IMR-90 (cell line): ENCODE data around the gene LHFPL6. TPM values are rescaled to one million over a fixed set of nuclear protein-coding genes. Genes with fewer than 3 reads are reported as not detected.

Experiments used
- ATAC-seq: fragments of 200-7000 bp; cut with Tn5 transposase; 2 replicates; pipeline ENCODE4 v1.9.1; 2020; ENCODE audit warnings: low read depth, mild to moderate bottlenecking, moderate library complexity
- BruUV-seq: library from RNA; stranded (reverse); fragments of 400-500 nt; replicated peaks from 2 replicates; lab custom pipeline; 2021; lab: Mats Ljungman, UMichigan
- CTCF ChIA-PET: fragments of 300-600 bp; formaldehyde crosslinking; extraction: SDS; loops from one replicate; lab custom pipeline; 2021; ENCODE audit warnings: antibody characterized with exemption; lab: Yijun Ruan, JAX
- POLR2A ChIA-PET: fragments of 300-600 bp; sonication (Branson Sonifier 250); formaldehyde crosslinking; loops from one replicate; lab custom pipeline; 2022; ENCODE audit warnings: antibody characterized with exemption; ENCODE audit not compliant: unreplicated experiment; lab: Charles Lee
- DNase-seq: peaks from one replicate; pipeline ENCODE4 v3.0.0; 2013
- H2AFZ ChIP-seq: replicated peaks from 2 replicates; pipeline ENCODE3; 2013; ENCODE audit warnings: low read length, mild to moderate bottlenecking; ENCODE audit not compliant: poor library complexity
- H2AK5ac ChIP-seq: 2 replicates; pipeline ENCODE4 v1.6.1; 2013; ENCODE audit warnings: low read depth, low read length, inconsistent platforms
- H2AK9ac ChIP-seq: replicated peaks from 2 replicates; pipeline ENCODE3; 2013; ENCODE audit warnings: mild to moderate bottlenecking, low read depth, low read length, moderate library complexity; ENCODE audit not compliant: poor library complexity
- H2BK120ac ChIP-seq: 2 replicates; pipeline ENCODE4 v1.6.1; 2013; ENCODE audit warnings: low read depth, low read length, inconsistent platforms
- H2BK15ac ChIP-seq: 3 replicates; pipeline ENCODE4 v1.6.1; 2013; ENCODE audit warnings: low read depth, low read length, inconsistent platforms
- H2BK20ac ChIP-seq: 2 replicates; pipeline ENCODE4 v1.6.1; 2013; ENCODE audit warnings: low read depth, mild to moderate bottlenecking, inconsistent platforms, low read length, moderate library complexity
- H2BK5ac ChIP-seq: 2 replicates; pipeline ENCODE4 v1.6.1; 2013; ENCODE audit warnings: mild to moderate bottlenecking, low read depth, low read length, inconsistent platforms; ENCODE audit not compliant: poor library complexity, severe bottlenecking
- H3K14ac ChIP-seq: replicated peaks from 2 replicates; pipeline ENCODE4 v1.6.1; 2013; ENCODE audit warnings: low read depth, low read length, inconsistent platforms
- H3K18ac ChIP-seq: 2 replicates; pipeline ENCODE4 v1.6.1; 2013; ENCODE audit warnings: low read depth, low read length, control low read depth
- H3K23ac ChIP-seq: 2 replicates; pipeline ENCODE4 v1.6.1; 2013; ENCODE audit warnings: low read depth, low read length, inconsistent platforms
- H3K27ac ChIP-seq: 2 replicates; pipeline ENCODE4 v1.5.1; 2013; ENCODE audit warnings: mild to moderate bottlenecking, control low read depth, low read length; ENCODE audit not compliant: insufficient read depth
- H3K27me3 ChIP-seq: 2 replicates; pipeline ENCODE4 v1.6.1; 2013; ENCODE audit warnings: low read length; ENCODE audit not compliant: control insufficient read depth, insufficient read depth
- H3K36me3 ChIP-seq: 2 replicates; pipeline ENCODE4 v1.6.1; 2013; ENCODE audit warnings: low read length, mixed read lengths; ENCODE audit not compliant: control insufficient read depth, insufficient read depth
- H3K4ac ChIP-seq: 2 replicates; pipeline ENCODE4 v1.6.1; 2013; ENCODE audit warnings: low read depth, low read length, inconsistent platforms
- H3K4me1 ChIP-seq: 2 replicates; pipeline ENCODE4 v1.6.1; 2013; ENCODE audit warnings: low read length, mixed read lengths; ENCODE audit not compliant: control insufficient read depth, insufficient read depth
- H3K4me2 ChIP-seq: 2 replicates; pipeline ENCODE4 v1.6.1; 2013; ENCODE audit warnings: low read depth, mild to moderate bottlenecking, control low read depth, low read length, moderate library complexity
- H3K4me3 ChIP-seq: 2 replicates; pipeline ENCODE4 v1.5.1; 2013; ENCODE audit warnings: low read depth, mild to moderate bottlenecking, control low read depth, low read length, moderate library complexity; ENCODE audit not compliant: insufficient read depth
- H3K56ac ChIP-seq: 2 replicates; pipeline ENCODE4 v1.6.1; 2013; ENCODE audit warnings: low read length, inconsistent platforms; ENCODE audit not compliant: insufficient read depth; ENCODE audit errors: extremely low read depth
- H3K79me1 ChIP-seq, 2 experiments: 2 replicates each; pipeline ENCODE4 v1.6.1; 2013; ENCODE audit warnings: low read length in 2 of 2, inconsistent platforms in 1 of 2, low read depth in 1 of 2
- H3K9ac ChIP-seq: 2 replicates; pipeline ENCODE4 v1.6.1; 2013; ENCODE audit warnings: low read depth, low read length, control low read depth
- H3K9me1 ChIP-seq: 2 replicates; pipeline ENCODE4 v1.6.1; 2013; ENCODE audit warnings: low read length, inconsistent platforms; ENCODE audit not compliant: insufficient read depth
- H3K9me3 ChIP-seq: 2 replicates; pipeline ENCODE4 v1.6.1; 2013; ENCODE audit warnings: low read length; ENCODE audit not compliant: control insufficient read depth, insufficient read depth
- H4K20me1 ChIP-seq: 2 replicates; pipeline ENCODE4 v1.6.1; 2013; ENCODE audit warnings: low read length, inconsistent platforms; ENCODE audit not compliant: insufficient read depth
- H4K5ac ChIP-seq: 2 replicates; pipeline ENCODE4 v1.6.1; 2013; ENCODE audit warnings: mild to moderate bottlenecking, low read depth, low read length, control low read depth
- H4K8ac ChIP-seq, 2 experiments: 2 replicates each; pipeline ENCODE4 v1.6.1; 2013; ENCODE audit warnings: low read depth in 2 of 2, low read length in 2 of 2, control low read depth in 1 of 2, inconsistent platforms in 1 of 2
- H4K91ac ChIP-seq: 2 replicates; pipeline ENCODE4 v1.6.1; 2013; ENCODE audit warnings: low read depth, low read length, inconsistent platforms; ENCODE audit not compliant: insufficient read depth
- CTCF ChIP-seq: conservative IDR thresholded peaks from 2 replicates; pipeline ENCODE4 v1.5.1; 2012; ENCODE audit warnings: mild to moderate bottlenecking, low read depth, low read length, improper control_type of control experiment
- NFE2L2 ChIP-seq: fragments of 150-350 bp; IDR thresholded peaks from 2 replicates; pipeline ENCODE4 v1.6.1; 2016; ENCODE audit warnings: low read depth, mild to moderate bottlenecking, low read length
- RCOR1 ChIP-seq: IDR thresholded peaks from 2 replicates; pipeline ENCODE4 v1.6.1; 2012; ENCODE audit warnings: mild to moderate bottlenecking, low read length, improper control_type of control experiment; ENCODE audit not compliant: insufficient replicate concordance
- RFX5 ChIP-seq: IDR thresholded peaks from 2 replicates; pipeline ENCODE4 v1.8.0; 2012; ENCODE audit warnings: low read depth, mild to moderate bottlenecking, low read length, moderate library complexity
- WGBS, 2 experiments: methylation state at CpG; one replicate each; pipeline versions ENCODE4 v1.1.5 to v1.1.7; 2013; ENCODE audit warnings: missing lambda C conversion rate in 2 of 2; ENCODE audit not compliant: insufficient read length in 1 of 2; ENCODE audit errors: extremely low coverage in 2 of 2; 5-methylcytosine and 5-hydroxymethylcytosine counted together
- dilution Hi-C: fragments of 300-500 bp; cut with HindIII; formaldehyde crosslinking; loops from one replicate; pipeline ENCODE4 v1.14.3; 2018; ENCODE audit warnings: low sequenced_read_pairs; ENCODE audit not compliant: unreplicated experiment
- in situ Hi-C: fragments of 300-500 bp; cut with MboI; formaldehyde crosslinking; loops from 3 replicates; pipeline ENCODE4 v1.14.3; 2019; ENCODE audit warnings: low sequenced_read_pairs, inconsistent platforms, mixed read lengths
- intact Hi-C: fragments of 100-400 bp; cut with micrococcal nuclease; formaldehyde crosslinking; loops from 2 replicates; pipeline ENCODE4 v1.10.0; 2022
- polyA plus RNA-seq, 3 experiments: library from polyadenylated mRNA; depleted of rRNA; stranded (reverse); fragments of >200 nt; gene quantifications; 2 replicates each; pipeline ENCODE4 v1.2.3, GENCODE V29; 2012; ENCODE audit warnings: low replicate concordance in 1 of 3
- total RNA-seq: library from RNA; depleted of rRNA; stranded (reverse); fragments of >200 nt; gene quantifications from 2 replicates; pipeline ENCODE4 v1.2.3, GENCODE V29; 2012

Gene LHFPL6
- total and polyA plus RNA-seq, 2 of the 4 experiments (the other 2 are of a cell fraction) = 24.7 to 36.1 TPM

GRCh38 chr13:39335721-39336120 is 267.3 kb downstream of the LHFPL6 start:
- in situ Hi-C loops = no loop called here
- no CpG with 5 or more reads among the region's 3 CpGs for WGBS, 2 experiments

More at GRCh38 chr13:39335721-39336120, 267.3 kb downstream of the LHFPL6 start:
- Histone ChIP-seq H4K91ac (no peak overlapping the region), H2BK20ac (no peak overlapping the region), H3K79me1 (no peaks in the 10 kb centered on the region), H3K56ac (no peak overlapping the region), H3K4ac (no peak overlapping the region), H3K27ac (no peak overlapping the region), H2AFZ (no peak overlapping the region), H3K4me1 (no peaks in the 10 kb centered on the region), H2AK5ac (no peak overlapping the region), H3K4me2 (no peak overlapping the region), H3K9ac (no peak overlapping the region), H3K18ac (no peak overlapping the region), H3K9me1 (no peaks in the 10 kb centered on the region), H3K9me3 (no peaks in the 10 kb centered on the region), H2BK15ac (no peak overlapping the region), H3K14ac (no peak overlapping the region), H3K23ac (no peak overlapping the region), H3K36me3 (no peaks in the 10 kb centered on the region), H4K5ac (no peak overlapping the region), H2AK9ac (no peak overlapping the region), H4K8ac (no peak overlapping the region), H3K27me3 (no peaks in the 10 kb centered on the region), H3K4me3 (no peak overlapping the region), H4K20me1 (no peaks in the 10 kb centered on the region), H2BK5ac (no peak overlapping the region), H2BK120ac (no peak overlapping the region)
- dilution Hi-C loops = no loop called here
- DNase-seq (no peak), ATAC-seq (no peak)
- TF ChIP-seq RCOR1 = no peak
- no peak for TF ChIP-seq RFX5
- TF ChIP-seq NFE2L2 = no peak
- TF ChIP-seq CTCF = no peak
- CTCF ChIA-PET = interaction anchor here (1.3 kb wide), 1 partner anchor 13 kb away, joined by 3 read pairs; no protein-coding TSS in a partner anchor
- POLR2A ChIA-PET = no interaction called here
- BruUV-seq = no TSS peak
- intact Hi-C loops = no loop called here
